Liver (tissue), 3 donors: Measurements from ENCODE around the gene GNB4.

ENCODE experiments used
- EGR1 ChIP-seq, 2 donors: IDR thresholded peaks; 2 replicates each; pipeline ENCODE4 v1.6.1; 2016 to 2018; ENCODE audit warnings: antibody characterized with exemption in 2 of 2, low read depth in 2 of 2
- FOXA1 ChIP-seq: IDR thresholded peaks from 2 replicates; pipeline ENCODE4 v1.6.1; 2016; ENCODE audit warnings: antibody characterized with exemption
- SP1 ChIP-seq: IDR thresholded peaks from 2 replicates; pipeline ENCODE4 v1.6.1; 2018; ENCODE audit warnings: antibody characterized with exemption, mild to moderate bottlenecking
- YY1 ChIP-seq: IDR thresholded peaks from 2 replicates; pipeline ENCODE4 v1.6.1; 2016; ENCODE audit warnings: antibody characterized with exemption, mild to moderate bottlenecking
- TF ChIP-seq, protein P1 (sequence below): fragments of 150-350 bp; IDR thresholded peaks from 2 replicates; pipeline ENCODE4 v1.5.1; 2017; ENCODE audit warnings: improper control_type of control experiment, low read depth, low read length; ENCODE audit not compliant: missing input control
- donor health status: healthy.
- donor health status: healthy.

DNA sequence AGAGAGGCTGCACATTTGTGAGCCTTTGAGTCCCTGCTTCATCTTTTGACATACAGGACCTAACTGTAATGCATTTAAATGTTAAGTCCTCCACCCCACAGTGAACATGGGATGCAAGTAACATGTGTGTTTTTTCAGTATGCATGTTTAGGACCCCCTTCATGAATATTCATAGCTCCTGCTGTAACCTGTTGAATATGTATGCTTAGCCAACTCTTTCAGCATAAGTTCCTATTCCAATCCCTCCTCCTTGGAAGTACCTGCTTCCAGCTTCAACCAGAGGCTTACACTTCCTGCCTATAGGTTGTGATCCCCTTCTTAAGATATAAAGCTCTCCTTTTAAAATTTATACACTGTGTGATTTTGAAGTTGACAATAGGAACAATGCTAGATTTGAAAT, 36.9 kb upstream of the GNB4 start:
- TF ChIP-seq, protein P1, sequence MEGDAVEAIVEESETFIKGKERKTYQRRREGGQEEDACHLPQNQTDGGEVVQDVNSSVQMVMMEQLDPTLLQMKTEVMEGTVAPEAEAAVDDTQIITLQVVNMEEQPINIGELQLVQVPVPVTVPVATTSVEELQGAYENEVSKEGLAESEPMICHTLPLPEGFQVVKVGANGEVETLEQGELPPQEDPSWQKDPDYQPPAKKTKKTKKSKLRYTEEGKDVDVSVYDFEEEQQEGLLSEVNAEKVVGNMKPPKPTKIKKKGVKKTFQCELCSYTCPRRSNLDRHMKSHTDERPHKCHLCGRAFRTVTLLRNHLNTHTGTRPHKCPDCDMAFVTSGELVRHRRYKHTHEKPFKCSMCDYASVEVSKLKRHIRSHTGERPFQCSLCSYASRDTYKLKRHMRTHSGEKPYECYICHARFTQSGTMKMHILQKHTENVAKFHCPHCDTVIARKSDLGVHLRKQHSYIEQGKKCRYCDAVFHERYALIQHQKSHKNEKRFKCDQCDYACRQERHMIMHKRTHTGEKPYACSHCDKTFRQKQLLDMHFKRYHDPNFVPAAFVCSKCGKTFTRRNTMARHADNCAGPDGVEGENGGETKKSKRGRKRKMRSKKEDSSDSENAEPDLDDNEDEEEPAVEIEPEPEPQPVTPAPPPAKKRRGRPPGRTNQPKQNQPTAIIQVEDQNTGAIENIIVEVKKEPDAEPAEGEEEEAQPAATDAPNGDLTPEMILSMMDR: no peak
- TF ChIP-seq YY1 (no peak), FOXA1 (no peak), SP1 (no peak), EGR1 (IDR thresholded peaks at IDR 0.05; ENCODE audit: low read depth in 2 of 2) (no peak)
